Activated CD4-positive, alpha-beta T cell treated with anti-CD3 and anti-CD28 coated beads for 48 hours (primary cell): ENCODE data around the gene PLIN3.
A peak's percentile ranks its signal among the peaks of the same experiment; 100 is the strongest.
"Not testable (repeated sequence)": the region's sequence is repeated elsewhere in the genome, so short reads cannot be mapped to it uniquely, and the experiment has no call there.

ENCODE experiments used
- DNase-seq: peaks from one replicate; pipeline ENCODE4 v3.0.0-alpha.2; 2020

PLIN3 gene

GRCh38 chr19:4867534-4868285, at the start of gene PLIN3:
TSS of gene PLIN3 (minus strand) at chr19:4867667. CDS start at chr19:4861394, 6,273 bp downstream.
- DNase-seq: peak; percentile 96

- peak; percentile 47 for DNase-seq
Observed at GRCh38 chr19:4916292-4917082, 49.0 kb upstream of the PLIN3 start.

- DNase-seq: peak; percentile 79
Observed at GRCh38 chr19:4914736-4915501, 47.5 kb upstream of the PLIN3 start.

- DNase-seq: peak; percentile 49
Observed at GRCh38 chr19:4913996-4914735, 46.7 kb upstream of the PLIN3 start.

- peak; percentile 88 for DNase-seq
Observed at GRCh38 chr19:4911786-4912672, 44.6 kb upstream of the PLIN3 start.

GRCh38 chr19:4911314-4911713, 43.8 kb upstream of the PLIN3 start:
- DNase-seq: no peak

GRCh38 chr19:4910594-4911281, 43.3 kb upstream of the PLIN3 start:
- peak; percentile 33 for DNase-seq

- DNase-seq: peak; percentile 97
Observed at GRCh38 chr19:4909897-4910593, 42.6 kb upstream of the PLIN3 start.

- peak; percentile 89 for DNase-seq
Observed at GRCh38 chr19:4909156-4909896, 41.9 kb upstream of the PLIN3 start, which contains the start of gene UHRF1. TSS of gene UHRF1 (plus strand) at chr19:4909501. CDS start at chr19:4910886, 1,385 bp downstream.

GRCh38 chr19:4908781-4909155, 41.3 kb upstream of the PLIN3 start:
- no peak for DNase-seq

- no peak for DNase-seq
Observed at GRCh38 chr19:4908360-4908759, 40.9 kb upstream of the PLIN3 start.

GRCh38 chr19:4906963-4907362, 39.5 kb upstream of the PLIN3 start:
- no peak for DNase-seq

- DNase-seq: no peak
Observed at GRCh38 chr19:4904481-4904880, 37.0 kb upstream of the PLIN3 start.

GRCh38 chr19:4902796-4903195, 35.3 kb upstream of the PLIN3 start, which contains the start of gene ARRDC5:
TSS of gene ARRDC5 (minus strand) at chr19:4902896. CDS start at chr19:4902825, 71 bp downstream.
- DNase-seq: no peak

- DNase-seq: not testable (repeated sequence)
Observed at GRCh38 chr19:4900879-4901278, 33.4 kb upstream of the PLIN3 start.

- DNase-seq: no peak
Observed at GRCh38 chr19:4897146-4897545, 29.7 kb upstream of the PLIN3 start.

GRCh38 chr19:4896372-4896771, 28.9 kb upstream of the PLIN3 start:
- DNase-seq: no peak

GRCh38 chr19:4892962-4893361, 25.5 kb upstream of the PLIN3 start:
- DNase-seq: not testable (repeated sequence)

- DNase-seq: no peak
Observed at GRCh38 chr19:4891066-4891465, 23.6 kb upstream of the PLIN3 start.
